AG04449 (cell line): ENCODE results near the gene HACD4.

Experiments
- CTCF ChIA-PET: fragments of 350-600 bp; formaldehyde crosslinking; extraction: SDS; loops from one replicate; lab custom pipeline; 2021; ENCODE audit warnings: antibody characterized with exemption; lab: Yijun Ruan, JAX
- POLR2A ChIA-PET: fragments of 400-600, 350-600 bp; formaldehyde crosslinking; extraction: SDS; loops from one replicate; lab custom pipeline; 2020; ENCODE audit warnings: antibody characterized with exemption, inconsistent platforms; lab: Yijun Ruan, JAX
- DNase-seq: peaks from one replicate; pipeline ENCODE4 v3.0.0-alpha.2; 2010; ENCODE audit warnings: low read depth, low spot score
- H3K4me3 ChIP-seq: 2 replicates; pipeline ENCODE4 v1.5.1; 2011; ENCODE audit warnings: low read depth, mild to moderate bottlenecking, control low read depth, low read length
- TF ChIP-seq, protein P1 (sequence below): IDR thresholded peaks from one replicate; pipeline ENCODE4 v1.5.1; 2011; ENCODE audit warnings: mild to moderate bottlenecking, moderate library complexity, low read length, control low read depth, inconsistent platforms; ENCODE audit not compliant: insufficient read depth; ENCODE audit errors: missing control alignments

HACD4 gene

DNA sequence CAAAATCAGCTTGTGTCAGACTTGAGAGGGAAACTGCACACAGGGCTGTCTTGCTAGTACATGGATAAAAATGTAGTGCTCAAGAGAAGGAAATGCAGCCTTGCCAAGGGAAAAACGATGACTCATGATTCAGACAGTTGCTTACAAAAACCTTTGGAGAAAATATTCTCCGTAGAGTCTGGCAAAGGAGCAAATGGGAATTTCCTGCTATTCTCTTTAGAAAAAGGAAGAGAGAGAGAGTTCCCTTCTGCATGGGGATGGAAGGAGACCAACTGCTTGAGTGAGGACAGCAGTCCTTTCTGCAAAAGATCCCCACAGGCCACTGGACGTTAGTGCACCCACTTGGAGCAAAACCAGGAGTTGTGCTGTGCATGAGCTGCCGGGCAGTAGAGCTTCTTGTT, 38.7 kb upstream of the HACD4 start:
- DNase-seq = peak; percentile 90
- H3K4me3 ChIP-seq = no peak overlapping the region
- POLR2A ChIA-PET = interaction anchor here (0.8 kb wide), 1 partner anchor 89 kb away, joined by 3 read pairs; no protein-coding TSS in a partner anchor
- CTCF ChIA-PET = interaction anchor here (1.6 kb wide), 1 partner anchor 129 kb away, joined by 5 read pairs; no protein-coding TSS in a partner anchor
- TF ChIP-seq, protein P1, sequence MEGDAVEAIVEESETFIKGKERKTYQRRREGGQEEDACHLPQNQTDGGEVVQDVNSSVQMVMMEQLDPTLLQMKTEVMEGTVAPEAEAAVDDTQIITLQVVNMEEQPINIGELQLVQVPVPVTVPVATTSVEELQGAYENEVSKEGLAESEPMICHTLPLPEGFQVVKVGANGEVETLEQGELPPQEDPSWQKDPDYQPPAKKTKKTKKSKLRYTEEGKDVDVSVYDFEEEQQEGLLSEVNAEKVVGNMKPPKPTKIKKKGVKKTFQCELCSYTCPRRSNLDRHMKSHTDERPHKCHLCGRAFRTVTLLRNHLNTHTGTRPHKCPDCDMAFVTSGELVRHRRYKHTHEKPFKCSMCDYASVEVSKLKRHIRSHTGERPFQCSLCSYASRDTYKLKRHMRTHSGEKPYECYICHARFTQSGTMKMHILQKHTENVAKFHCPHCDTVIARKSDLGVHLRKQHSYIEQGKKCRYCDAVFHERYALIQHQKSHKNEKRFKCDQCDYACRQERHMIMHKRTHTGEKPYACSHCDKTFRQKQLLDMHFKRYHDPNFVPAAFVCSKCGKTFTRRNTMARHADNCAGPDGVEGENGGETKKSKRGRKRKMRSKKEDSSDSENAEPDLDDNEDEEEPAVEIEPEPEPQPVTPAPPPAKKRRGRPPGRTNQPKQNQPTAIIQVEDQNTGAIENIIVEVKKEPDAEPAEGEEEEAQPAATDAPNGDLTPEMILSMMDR = no peak

DNA sequence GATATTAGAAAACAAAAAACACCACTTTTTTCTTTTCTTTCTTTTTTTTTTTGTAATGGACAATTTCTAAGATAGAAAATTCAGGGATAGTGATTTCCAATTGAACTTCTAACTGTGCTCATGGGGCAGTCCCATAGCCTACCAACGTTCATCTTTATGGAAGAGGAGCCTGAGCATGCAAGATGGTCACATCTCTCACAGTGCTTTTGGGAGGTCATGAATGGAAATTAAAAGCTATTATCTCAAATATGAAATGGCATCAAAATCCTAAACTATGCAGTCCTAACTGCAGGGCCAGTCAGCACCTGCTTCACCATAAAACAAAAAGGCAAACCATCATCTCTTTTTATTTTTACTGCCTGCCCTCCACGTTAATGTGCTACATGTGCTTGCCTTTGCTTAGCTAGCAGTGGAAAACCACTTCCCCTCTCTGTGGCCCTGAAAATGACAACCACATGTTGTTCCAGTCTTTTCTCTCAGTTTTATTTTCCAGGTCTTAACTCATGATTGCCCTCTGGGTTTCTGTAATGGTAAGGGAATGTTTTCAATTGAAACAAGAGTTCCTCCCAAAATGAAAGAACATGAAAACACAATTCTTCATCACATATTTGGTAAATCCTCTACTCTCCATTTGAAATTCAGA, 29.6 kb upstream of the HACD4 start:
- DNase-seq = no peak

DNA sequence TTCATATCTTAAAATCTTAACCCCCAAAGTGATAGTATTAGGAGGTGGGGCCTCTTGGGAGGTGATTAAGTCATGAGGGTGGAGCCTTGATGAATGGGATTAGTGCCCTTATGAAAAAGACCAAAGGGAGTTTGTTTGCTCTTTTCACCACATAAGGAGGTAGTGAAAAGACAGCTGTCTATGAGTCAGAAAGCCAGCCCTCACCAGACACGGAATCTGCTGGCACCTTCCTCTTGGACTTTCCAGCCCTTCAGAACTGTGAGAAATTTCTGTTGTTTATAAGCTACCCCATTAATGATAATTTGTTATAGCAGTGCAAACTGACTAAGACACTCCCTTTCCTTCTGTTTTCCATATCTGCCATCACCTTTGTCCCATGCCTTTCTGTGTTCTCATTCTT, 25.5 kb upstream of the HACD4 start:
- TF ChIP-seq, protein P1 = no peak
- CTCF ChIA-PET = no interaction called here
- DNase-seq = no peak
- POLR2A ChIA-PET = no interaction called here
- H3K4me3 ChIP-seq = no peak overlapping the region

More for the DNA sequence above, 29.6 kb upstream of the HACD4 start:
- H3K4me3 ChIP-seq = no peak overlapping the region
- ChIA-PET CTCF (interaction anchor here (1.0 to 1.6 kb wide), 4 partner anchors 17 to 436 kb away, joined by 3 to 4 read pairs (median 3); partner anchors contain the start of gene IFNB1), POLR2A (no interaction called here)
- TF ChIP-seq, protein P1 = no peak

DNA sequence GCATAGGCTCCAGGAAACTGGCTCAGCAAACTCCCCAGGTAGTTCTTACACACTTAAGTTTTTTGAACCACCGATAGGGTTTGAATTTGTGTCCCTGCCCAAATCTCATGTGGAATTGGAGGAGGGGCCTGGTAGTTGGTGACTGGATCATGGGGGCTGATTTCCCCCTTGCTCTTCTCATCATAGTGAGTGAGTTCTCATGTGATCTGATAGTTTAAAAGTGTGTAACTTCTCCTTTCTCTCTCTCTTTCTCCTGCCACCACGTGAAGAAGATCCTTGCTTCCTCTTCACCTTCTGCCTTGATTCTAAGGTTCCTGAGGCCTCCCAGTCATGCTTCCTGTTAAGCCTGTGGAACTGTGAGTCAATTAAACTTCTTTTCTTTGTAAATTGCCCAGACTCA, 22.4 kb upstream of the HACD4 start:
- ChIA-PET CTCF (no interaction called here), POLR2A (no interaction called here)
- no peak overlapping the region for H3K4me3 ChIP-seq
- TF ChIP-seq, protein P1 = no peak
- no peak for DNase-seq

DNA sequence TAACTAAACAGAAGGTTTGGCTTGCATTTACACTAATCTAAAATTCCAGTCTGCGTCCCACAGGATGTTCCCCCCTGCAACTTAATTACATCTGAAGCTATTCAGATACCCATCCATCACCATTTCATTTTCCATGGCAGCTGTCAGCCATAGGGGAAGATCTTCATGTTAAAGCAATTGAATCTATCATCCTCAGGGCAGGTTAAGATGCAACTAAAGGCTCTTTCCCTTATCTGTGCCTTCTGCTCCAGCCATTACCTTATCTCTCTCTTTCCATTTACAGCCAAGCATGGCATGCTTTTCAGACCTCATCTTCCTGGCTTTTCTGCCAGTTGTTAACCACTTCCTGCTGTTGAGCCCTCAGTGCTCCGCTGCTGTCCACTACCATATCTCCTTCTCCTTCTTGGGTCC, 15.8 kb upstream of the HACD4 start:
- CTCF ChIA-PET = no interaction called here
- POLR2A ChIA-PET = no interaction called here
- TF ChIP-seq, protein P1 = no peak
- no peak for DNase-seq
- no peak overlapping the region for H3K4me3 ChIP-seq

DNA sequence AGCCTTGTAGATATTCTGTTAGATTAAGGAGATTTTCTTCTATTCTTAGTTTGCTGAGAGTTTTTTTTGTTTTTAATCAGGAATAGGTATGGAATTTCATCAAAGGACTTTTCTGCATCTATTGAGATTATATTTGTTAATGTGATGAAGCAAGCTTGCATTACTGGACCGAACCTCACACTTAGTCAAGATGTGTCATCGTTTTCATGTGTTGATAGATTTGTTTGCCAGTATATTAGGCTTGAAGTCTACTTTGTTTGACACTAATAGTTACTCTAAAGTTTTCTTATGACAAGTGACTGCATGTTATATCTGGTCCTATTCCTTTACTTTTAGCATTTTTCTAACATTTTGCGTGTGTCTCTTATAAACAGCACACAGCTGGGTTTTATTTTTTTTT, 12.4 kb upstream of the HACD4 start:
- H3K4me3 ChIP-seq = no peak overlapping the region
- TF ChIP-seq, protein P1 = no peak
- ChIA-PET POLR2A (no interaction called here), CTCF (interaction anchor here (0.6 to 0.7 kb wide), 2 partner anchors 49 to 66 kb away, joined by 3 read pairs; no protein-coding TSS in a partner anchor)
- no peak for DNase-seq
